HepG2 (cell line): ENCODE results near the gene POLR2H. TPM values are rescaled to one million over a fixed set of nuclear protein-coding genes. Genes with fewer than 3 reads are reported as not detected.
A peak's percentile ranks its signal among the peaks of the same experiment; 100 is the strongest.

ENCODE experiments used
- AGO2 ChIP-seq: fragments of 200-400 bp; formaldehyde crosslinking; optimal IDR thresholded peaks from 2 replicates; pipeline ENCODE3; 2017; ENCODE audit warnings: mild to moderate bottlenecking, low read depth, low read length, moderate library complexity
- ARNT ChIP-seq: fragments of 450-650 bp; IDR thresholded peaks from 2 replicates; pipeline ENCODE4 v1.6.1; 2017
- ATF3 ChIP-seq: sonication (generic); formaldehyde crosslinking; IDR thresholded peaks from 2 replicates; pipeline ENCODE4 v1.4.0; 2020; ENCODE audit warnings: missing genetic modification reagents
- CBX5 ChIP-seq: sonication (generic); formaldehyde crosslinking; IDR thresholded peaks from 2 replicates; pipeline ENCODE4 v1.4.0; 2020; ENCODE audit warnings: missing genetic modification reagents, borderline replicate concordance
- E2F2 ChIP-seq: sonication (generic); formaldehyde crosslinking; IDR thresholded peaks from 2 replicates; pipeline ENCODE4 v1.4.0; 2020; ENCODE audit warnings: missing genetic modification reagents, borderline replicate concordance
- FOXC1 ChIP-seq: sonication (generic); formaldehyde crosslinking; IDR thresholded peaks from 2 replicates; pipeline ENCODE4 v1.8.0; 2022; ENCODE audit warnings: mild to moderate bottlenecking, missing genetic modification reagents, borderline replicate concordance
- FOXK1 ChIP-seq: sonication (generic); formaldehyde crosslinking; IDR thresholded peaks from 2 replicates; pipeline ENCODE4 v1.4.0; 2020; ENCODE audit warnings: low read depth, missing genetic modification reagents, borderline replicate concordance
- GTF2F1 ChIP-seq: fragments of 150-350 bp; IDR thresholded peaks from 2 replicates; pipeline ENCODE4 v1.6.1; 2014; ENCODE audit warnings: low read length
- HNRNPK ChIP-seq: fragments of 200-400 bp; formaldehyde crosslinking; IDR thresholded peaks from 2 replicates; pipeline ENCODE4 v1.6.1; 2018; ENCODE audit warnings: low read length, low read depth, moderate library complexity, mild to moderate bottlenecking; ENCODE audit not compliant: poor library complexity, severe bottlenecking
- HNRNPLL ChIP-seq: fragments of 200-400 bp; formaldehyde crosslinking; IDR thresholded peaks from 2 replicates; pipeline ENCODE4 v1.6.1; 2017; ENCODE audit warnings: mild to moderate bottlenecking, low read depth, low read length; ENCODE audit not compliant: poor library complexity, severe bottlenecking
- ISL2 ChIP-seq: sonication (generic); formaldehyde crosslinking; IDR thresholded peaks from 2 replicates; pipeline ENCODE4 v1.5.0; 2020; ENCODE audit warnings: missing genetic modification reagents
- ISX ChIP-seq: sonication (generic); formaldehyde crosslinking; conservative IDR thresholded peaks from 2 replicates; pipeline ENCODE4 v1.5.0; 2020; ENCODE audit warnings: missing genetic modification reagents
- MEIS1 ChIP-seq: sonication (generic); formaldehyde crosslinking; IDR thresholded peaks from 2 replicates; pipeline ENCODE4 v1.9.0; 2021; ENCODE audit warnings: mild to moderate bottlenecking, missing genetic modification reagents, moderate library complexity, borderline replicate concordance
- MXI1 ChIP-seq: IDR thresholded peaks from 3 replicates; pipeline ENCODE4 v1.6.1; 2012; ENCODE audit warnings: low read depth, low read length, inconsistent platforms, borderline replicate concordance
- PAF1 ChIP-seq: IDR thresholded peaks from 2 replicates; pipeline ENCODE4 v1.6.1; 2016; ENCODE audit warnings: missing genetic modification reagents, missing compliant biosample characterization
- POGZ ChIP-seq: sonication (generic); formaldehyde crosslinking; IDR thresholded peaks from 2 replicates; pipeline ENCODE4 v1.4.0; 2020; ENCODE audit warnings: mild to moderate bottlenecking, missing genetic modification reagents
- POLR2AphosphoS5 ChIP-seq: IDR thresholded peaks from 2 replicates; pipeline ENCODE4 v1.6.1; 2012; ENCODE audit warnings: low read depth, low read length
- RELA ChIP-seq: sonication (generic); formaldehyde crosslinking; IDR thresholded peaks from 2 replicates; pipeline ENCODE4 v1.4.0; 2020; ENCODE audit warnings: missing genetic modification reagents
- RFXAP ChIP-seq: sonication (generic); formaldehyde crosslinking; IDR thresholded peaks from 2 replicates; pipeline ENCODE4 v1.4.0; 2020; ENCODE audit warnings: missing genetic modification reagents, borderline replicate concordance
- SIX1 ChIP-seq: sonication (generic); formaldehyde crosslinking; IDR thresholded peaks from 2 replicates; pipeline ENCODE4 v1.4.0; 2020; ENCODE audit warnings: missing genetic modification reagents, borderline replicate concordance
- SP140L ChIP-seq: sonication (generic); formaldehyde crosslinking; IDR thresholded peaks from 2 replicates; pipeline ENCODE4 v1.4.0; 2020; ENCODE audit warnings: missing genetic modification reagents, borderline replicate concordance
- THAP7 ChIP-seq: sonication (generic); formaldehyde crosslinking; IDR thresholded peaks from 2 replicates; pipeline ENCODE4 v1.8.1; 2023; ENCODE audit warnings: mild to moderate bottlenecking, missing genetic modification reagents
- ZNF143 ChIP-seq: sonication (generic); formaldehyde crosslinking; IDR thresholded peaks from 2 replicates; pipeline ENCODE4 v1.4.0; 2020; ENCODE audit warnings: missing genetic modification reagents
- ZNF317 ChIP-seq: sonication (generic); formaldehyde crosslinking; IDR thresholded peaks from 2 replicates; pipeline ENCODE4 v1.5.0; 2020; ENCODE audit warnings: mild to moderate bottlenecking, missing genetic modification reagents
- ZNF329 ChIP-seq: sonication (generic); formaldehyde crosslinking; IDR thresholded peaks from 2 replicates; pipeline ENCODE4 v1.9.0; 2021; ENCODE audit warnings: low read depth, mild to moderate bottlenecking, missing genetic modification reagents
- ZNF550 ChIP-seq: sonication (generic); formaldehyde crosslinking; IDR thresholded peaks from 2 replicates; pipeline ENCODE4 v1.4.0; 2020; ENCODE audit warnings: mild to moderate bottlenecking, missing genetic modification reagents, borderline replicate concordance
- ZNF557 ChIP-seq: sonication (generic); formaldehyde crosslinking; IDR thresholded peaks from 2 replicates; pipeline ENCODE4 v1.4.0; 2020; ENCODE audit warnings: missing genetic modification reagents
- ZNF737 ChIP-seq: sonication (generic); formaldehyde crosslinking; IDR thresholded peaks from 2 replicates; pipeline ENCODE4 v1.5.0; 2020; ENCODE audit warnings: missing genetic modification reagents, mild to moderate bottlenecking, borderline replicate concordance
- ZSCAN9 ChIP-seq: IDR thresholded peaks from 2 replicates; pipeline ENCODE4 v1.6.1; 2016; ENCODE audit warnings: borderline replicate concordance
- polyA plus RNA-seq, 8 experiments: library from polyadenylated mRNA; depleted of rRNA in 3 of 8; stranded (reverse) in 7 of 8; unstranded in 1 of 8; fragments of >200 nt; fragmentation: Illumina TruSeq in 4 of 8; extraction: Trizol in 4 of 8; gene quantifications; 2 replicates each; pipeline versions ENCODE4 v1.2.1 to v1.2.3, GENCODE V29; 2011 to 2016; ENCODE audit warnings: low read depth in 4 of 8, missing spikeins in 1 of 8, mixed read lengths in 1 of 8; ENCODE audit not compliant: insufficient read depth in 1 of 8
- total RNA-seq, 5 experiments: library from RNA; depleted of rRNA; stranded (reverse); fragments of >200 nt; fragmentation: Illumina TruSeq; extraction: Trizol; gene quantifications; 2 replicates each; pipeline ENCODE4 v1.2.3, GENCODE V29; 2016; ENCODE audit warnings: low read depth in 1 of 5

Gene POLR2H
- total and polyA plus RNA-seq, 2 of the 13 experiments (the other 11 are each of a cell fraction or from before 2014, with no cell fraction given): 118 to 194 TPM

- TF ChIP-seq AGO2 (peak; percentile 99), ARNT (no peak), MXI1 (peak; percentile 54; the same call in 1 of the 3 replicates), FOXK1 (CRISPR knock-in tag) (peak; percentile 14; the same call in 1 of the 2 replicates), RFXAP (CRISPR knock-in tag) (no peak), THAP7 (CRISPR knock-in tag) (peak; percentile 89; the same call in 1 of the 2 replicates), GTF2F1 (no peak), POLR2AphosphoS5 (peak; percentile 69; the same call in 1 of the 2 replicates), ZNF557 (CRISPR knock-in tag) (no peak), ISX (CRISPR knock-in tag) (no peak), MEIS1 (CRISPR knock-in tag) (0 out of 2 replicates have a peak, but pooled peaks have one; percentile 54), FOXC1 (CRISPR knock-in tag) (0 out of 2 replicates have a peak, but pooled peaks have one; percentile 39), ZSCAN9 (CRISPR knock-in tag) (no peak), HNRNPLL (peak; percentile 51), RELA (CRISPR knock-in tag) (peak; percentile 75; the same call in 1 of the 2 replicates), PAF1 (CRISPR knock-in tag) (peak; percentile 80), ZNF329 (CRISPR knock-in tag) (0 out of 2 replicates have a peak, but pooled peaks have one; percentile 4), CBX5 (CRISPR knock-in tag) (peak; percentile 51; the same call in 1 of the 2 replicates), ZNF737 (CRISPR knock-in tag) (no peak), HNRNPK (peak; percentile 89), ZNF317 (CRISPR knock-in tag) (peak; percentile 74; the same call in 1 of the 2 replicates), ZNF550 (0 out of 2 replicates have a peak, but pooled peaks have one; percentile 63), ZNF143 (peak; percentile 27; the same call in 1 of the 2 replicates), E2F2 (no peak), SP140L (CRISPR knock-in tag) (0 out of 2 replicates have a peak, but pooled peaks have one; percentile 11), ISL2 (CRISPR knock-in tag) (peak; percentile 38; the same call in 1 of the 2 replicates), ATF3 (peak; percentile 86), POGZ (CRISPR knock-in tag) (peak; percentile 64; the same call in 1 of the 2 replicates), SIX1 (no peak)
Measured at GRCh38 chr3:184335661-184336546, 25.6 kb upstream of the POLR2H start (continued).
